SU-DHL-6 (cell line): ENCODE data around the gene BMERB1.

ENCODE experiments used
- CTCF ChIP-seq: fragments of 200-600 bp; sonication (generic); IDR thresholded peaks from one replicate; pipeline ENCODE4 v1.5.1; 2017; ENCODE audit warnings: antibody characterized with exemption, mild to moderate bottlenecking, low read length, moderate library complexity; ENCODE audit not compliant: insufficient read depth, poor library complexity, severe bottlenecking
- EZH2phosphoT487 ChIP-seq: fragments of 200-600 bp; sonication (generic), shearing (Covaris generic); conservative IDR thresholded peaks from 2 replicates; pipeline ENCODE4 v1.6.1; 2018; ENCODE audit warnings: mild to moderate bottlenecking, antibody characterized with exemption, low read length, moderate library complexity, mixed read lengths

DNA sequence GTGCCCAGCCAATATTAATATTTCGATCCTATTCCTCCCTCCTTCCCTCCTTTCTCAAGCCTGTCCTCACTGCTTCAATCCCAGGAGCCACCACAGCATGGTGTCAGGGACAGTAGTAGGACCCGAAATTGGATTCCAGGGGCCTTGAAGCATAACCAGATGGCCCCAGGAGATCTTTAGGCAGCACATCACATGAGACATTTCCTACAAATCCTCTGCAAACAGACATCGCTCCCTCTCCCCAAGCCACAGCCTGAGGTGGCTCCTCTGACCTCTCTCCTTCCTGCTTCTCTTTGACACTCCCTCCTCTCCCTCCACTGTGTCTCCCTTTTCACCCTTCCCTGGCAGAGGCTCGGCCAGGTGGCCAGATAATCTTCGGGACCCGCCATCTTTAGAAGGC lies 76.6 kb downstream of the BMERB1 start:
- TF ChIP-seq CTCF = no peak
- no peak for TF ChIP-seq EZH2phosphoT487
